ENCODE data around the gene VSIG2. TPM values are rescaled to one million over a fixed set of nuclear protein-coding genes. Genes with fewer than 3 reads are reported as not detected.

The VSIG2 gene
- total RNA-seq (1 to 10 TPM in 1 of 2 donors, under 1 TPM in 1; 0.20 to 1.3 TPM), polyA plus RNA-seq (ENCODE audit: insufficient read length in 2 of 2) (1 to 10 TPM; 1.2 to 2.3 TPM)
- long read RNA-seq, donor 1, result 0 reads
- long read RNA-seq, donor 2, result 0 reads
- long read RNA-seq, donor 3, result 0 reads
- long read RNA-seq, donor 4, transcript VSIG2-201 (7 exons, 1,148 nt), result major isoform, 8 of 17 reads
- long read RNA-seq, donor 4, partial matches to known transcripts, result 7 of 17 reads
- long read RNA-seq, donor 4, other reads (novel, unspliced or antisense), result 0 of 17 reads

DNA sequence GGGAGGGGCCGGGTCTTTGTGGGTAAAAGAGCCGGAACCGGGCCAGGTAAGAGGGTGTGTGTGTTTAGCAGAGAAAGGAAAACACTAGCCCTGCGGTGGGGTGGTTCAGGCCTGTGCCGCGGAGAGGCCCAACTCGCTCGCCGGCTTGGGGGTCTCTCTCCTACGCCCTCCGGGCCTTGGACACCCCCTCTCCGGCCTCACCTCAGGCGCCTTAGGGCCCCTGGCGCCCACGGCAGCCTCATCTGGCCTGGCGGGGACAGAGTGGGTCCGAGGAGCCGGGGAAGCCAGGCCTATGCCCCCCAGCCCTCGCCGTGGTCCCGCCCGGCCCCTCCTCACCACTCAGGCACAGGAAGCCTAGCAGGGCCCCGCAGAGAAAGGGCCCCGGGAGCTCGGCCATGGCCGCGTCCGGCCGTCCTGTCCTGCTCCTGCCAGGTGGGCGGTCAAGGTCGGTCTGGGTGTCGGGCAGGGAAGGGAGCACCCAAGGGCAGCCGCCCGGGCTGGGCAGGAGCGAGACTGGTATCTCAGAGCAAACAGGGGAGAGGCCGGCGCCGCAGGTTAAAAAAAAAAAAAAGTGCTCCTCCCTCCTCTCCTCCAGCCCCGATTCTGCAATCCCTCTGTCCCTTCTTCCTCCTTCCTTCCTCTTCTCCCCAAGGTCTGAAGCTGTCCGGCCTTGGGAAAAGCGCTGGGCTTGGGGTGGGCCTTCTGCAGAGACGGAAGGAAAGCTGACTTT, at the start of gene VSIG2:
Gene VSIG2, minus strand, starts transcription at position 515 of the 730 bp plus-strand sequence. Its CDS starts 118 bp downstream, at position 397.
- H3K9me3 ChIP-seq (ENCODE audit: control insufficient read depth, insufficient read depth, low read length), result no peaks in the 10 kb centered on the region
- DNase-seq (ENCODE audit: low read depth in 4 of 6, low spot score in 6 of 6), result no peak
- peaks cover 3% of the 10 kb centered on the region for H3K36me3 ChIP-seq (ENCODE audit: control insufficient read depth, insufficient read depth, low read length)
- 11% methylated on average over 37 of the region's 42 CpGs for WGBS (ENCODE audit: insufficient coverage)
- peaks cover 14% of the 10 kb centered on the region for H3K4me1 ChIP-seq (ENCODE audit: control insufficient read depth, insufficient read depth, low read length)
- H3K4me3 ChIP-seq (ENCODE audit: low read depth, low read length), result no peak within 1 kb of the TSS
- peaks cover 96% of the 10 kb centered on the region for H3K27me3 ChIP-seq (ENCODE audit: control insufficient read depth, insufficient read depth, low read length)
- no peak within 1 kb of the TSS for H3K27ac ChIP-seq (ENCODE audit: low read depth, low read length)

- Histone ChIP-seq H3K27ac (ENCODE audit: low read depth, low read length) (peak overlapping the region; percentile 96), H3K27me3 (ENCODE audit: control insufficient read depth, insufficient read depth, low read length) (no peaks in the 10 kb centered on the region), H3K4me3 (ENCODE audit: low read depth, low read length) (peak overlapping the region; percentile 71), H3K4me1 (ENCODE audit: control insufficient read depth, insufficient read depth, low read length) (peaks cover 8% of the 10 kb centered on the region), H3K36me3 (ENCODE audit: control insufficient read depth, insufficient read depth, low read length) (peaks cover 3% of the 10 kb centered on the region), H3K9me3 (ENCODE audit: control insufficient read depth, insufficient read depth, low read length) (no peaks in the 10 kb centered on the region)
- DNase-seq (ENCODE audit: low read depth in 4 of 6, low spot score in 6 of 6), result no peak
- WGBS (ENCODE audit: insufficient coverage), result no CpG with 5 or more reads among the region's 8 CpGs
Observed at GRCh38 chr11:124801014-124801413, 49.0 kb upstream of the VSIG2 start.

DNA sequence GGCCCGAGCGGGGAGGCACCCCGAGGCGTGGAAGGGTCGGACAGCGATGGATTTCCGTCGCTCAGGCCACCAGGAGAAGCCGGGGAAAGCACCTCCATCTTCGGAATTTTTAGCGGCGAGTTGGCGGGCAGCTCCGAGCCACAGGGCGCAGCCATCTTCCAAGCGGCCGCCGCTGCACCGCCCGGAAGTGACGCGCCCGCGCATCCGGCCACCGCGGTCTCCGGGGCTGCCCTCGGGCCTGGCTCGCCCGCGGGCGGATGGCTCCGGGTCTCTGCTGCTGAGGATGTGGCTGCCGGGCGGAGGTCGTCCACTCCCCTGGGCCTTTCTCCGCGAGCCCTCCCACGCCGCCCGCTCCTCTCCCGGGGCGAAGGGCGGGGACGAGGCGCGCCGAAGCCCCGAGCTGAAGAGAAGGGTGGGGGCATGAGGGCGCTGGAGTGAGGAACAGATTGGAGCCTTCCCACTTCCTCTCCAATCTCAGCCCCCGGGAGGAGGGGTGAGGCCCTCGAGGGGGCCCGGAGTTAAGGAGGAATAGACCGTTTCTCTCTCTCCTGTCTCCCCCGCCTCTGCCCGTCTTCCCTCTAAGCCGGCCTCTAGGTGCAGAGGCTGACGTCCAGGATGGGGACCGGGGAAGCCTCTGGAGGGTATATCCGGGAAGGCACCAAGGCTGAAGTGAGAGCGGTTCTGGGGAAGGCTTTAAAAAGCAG, 48.3 kb upstream of the VSIG2 start, which contains the start of gene MSANTD2:
Gene MSANTD2, minus strand, starts transcription at position 181 of the 704 bp plus-strand sequence. Its CDS starts 26 bp downstream, at position 155.
- Histone ChIP-seq H3K27me3 (ENCODE audit: control insufficient read depth, insufficient read depth, low read length) (no peaks in the 10 kb centered on the region), H3K36me3 (ENCODE audit: control insufficient read depth, insufficient read depth, low read length) (peaks cover 3% of the 10 kb centered on the region), H3K4me3 (ENCODE audit: low read depth, low read length) (peak within 1 kb of the TSS; percentile 71), H3K27ac (ENCODE audit: low read depth, low read length) (peak within 1 kb of the TSS; percentile 96), H3K4me1 (ENCODE audit: control insufficient read depth, insufficient read depth, low read length) (peaks cover 8% of the 10 kb centered on the region), H3K9me3 (ENCODE audit: control insufficient read depth, insufficient read depth, low read length) (no peaks in the 10 kb centered on the region)
- peak; percentile 74 to 96 (median 81) for DNase-seq (ENCODE audit: low read depth in 4 of 6, low spot score in 6 of 6)
- WGBS (ENCODE audit: insufficient coverage), result under 1% methylated on average over 46 of the region's 62 CpGs

- Histone ChIP-seq H3K27me3 (ENCODE audit: control insufficient read depth, insufficient read depth, low read length) (no peaks in the 10 kb centered on the region), H3K27ac (ENCODE audit: low read depth, low read length) (peak overlapping the region; percentile 96), H3K4me3 (ENCODE audit: low read depth, low read length) (peak overlapping the region; percentile 71), H3K9me3 (ENCODE audit: control insufficient read depth, insufficient read depth, low read length) (no peaks in the 10 kb centered on the region), H3K4me1 (ENCODE audit: control insufficient read depth, insufficient read depth, low read length) (peaks cover 8% of the 10 kb centered on the region), H3K36me3 (ENCODE audit: control insufficient read depth, insufficient read depth, low read length) (peaks cover 3% of the 10 kb centered on the region)
- under 1% methylated on average over 83 of the region's 83 CpGs for WGBS (ENCODE audit: insufficient coverage)
- peak in 3 of 6 donors; percentile 4 to 48 (median 44) for DNase-seq (ENCODE audit: low read depth in 4 of 6, low spot score in 6 of 6)
Observed at GRCh38 chr11:124799348-124800225, 47.5 kb upstream of the VSIG2 start.

DNA sequence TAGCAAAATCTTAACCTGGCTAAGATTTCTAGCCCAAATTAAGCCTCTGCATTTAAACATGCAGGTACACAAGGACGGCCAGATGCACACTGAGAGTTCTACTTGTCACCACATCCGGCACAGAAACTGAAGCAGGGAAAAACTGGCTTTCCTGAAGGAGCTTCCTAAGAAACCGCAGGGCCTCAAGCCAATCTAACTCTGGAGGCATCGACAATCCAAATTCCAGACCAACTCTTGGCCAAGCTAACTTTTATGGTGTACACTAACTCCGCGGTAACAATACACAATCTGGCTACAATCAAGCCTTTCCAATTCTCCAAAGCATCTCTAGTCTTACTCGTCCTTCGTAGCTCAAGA, 46.9 kb upstream of the VSIG2 start:
- Histone ChIP-seq H3K4me1 (ENCODE audit: control insufficient read depth, insufficient read depth, low read length) (peaks cover 8% of the 10 kb centered on the region), H3K4me3 (ENCODE audit: low read depth, low read length) (peak overlapping the region; percentile 71), H3K27me3 (ENCODE audit: control insufficient read depth, insufficient read depth, low read length) (no peaks in the 10 kb centered on the region), H3K36me3 (ENCODE audit: control insufficient read depth, insufficient read depth, low read length) (peaks cover 3% of the 10 kb centered on the region), H3K9me3 (ENCODE audit: control insufficient read depth, insufficient read depth, low read length) (no peaks in the 10 kb centered on the region), H3K27ac (ENCODE audit: low read depth, low read length) (peak overlapping the region; percentile 29)
- DNase-seq (ENCODE audit: low read depth in 4 of 6, low spot score in 6 of 6), result peak in 2 of 6 donors; percentile 7 to 35
- 1% methylated on average over 8 of the region's 8 CpGs for WGBS (ENCODE audit: insufficient coverage)

DNA sequence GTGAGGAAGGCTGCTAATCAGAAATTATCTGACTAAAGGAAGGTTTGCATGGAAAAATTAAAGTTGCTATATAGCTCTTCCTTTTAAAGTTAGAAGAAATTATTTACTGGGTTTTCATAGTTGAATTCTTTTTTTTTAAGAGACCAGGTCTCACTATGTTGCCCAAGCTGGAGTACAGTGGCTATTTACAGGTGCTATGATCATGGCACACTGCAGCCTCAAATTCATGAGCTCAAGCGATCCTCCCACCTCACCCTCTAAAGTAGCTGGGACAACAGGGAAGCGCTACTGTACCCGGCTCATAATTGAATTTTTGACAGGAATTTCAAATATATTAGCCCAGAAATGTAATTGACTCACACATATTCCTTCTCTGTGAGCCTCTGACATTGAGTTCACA, 44.3 kb upstream of the VSIG2 start:
- Histone ChIP-seq H3K9me3 (ENCODE audit: control insufficient read depth, insufficient read depth, low read length) (no peaks in the 10 kb centered on the region), H3K36me3 (ENCODE audit: control insufficient read depth, insufficient read depth, low read length) (no peaks in the 10 kb centered on the region), H3K4me3 (ENCODE audit: low read depth, low read length) (no peak overlapping the region), H3K4me1 (ENCODE audit: control insufficient read depth, insufficient read depth, low read length) (peaks cover 8% of the 10 kb centered on the region), H3K27me3 (ENCODE audit: control insufficient read depth, insufficient read depth, low read length) (no peaks in the 10 kb centered on the region), H3K27ac (ENCODE audit: low read depth, low read length) (no peak overlapping the region)
- 100% methylated on average over 1 of the region's 3 CpGs for WGBS (ENCODE audit: insufficient coverage)
- no peak for DNase-seq (ENCODE audit: low read depth in 4 of 6, low spot score in 6 of 6)

DNA sequence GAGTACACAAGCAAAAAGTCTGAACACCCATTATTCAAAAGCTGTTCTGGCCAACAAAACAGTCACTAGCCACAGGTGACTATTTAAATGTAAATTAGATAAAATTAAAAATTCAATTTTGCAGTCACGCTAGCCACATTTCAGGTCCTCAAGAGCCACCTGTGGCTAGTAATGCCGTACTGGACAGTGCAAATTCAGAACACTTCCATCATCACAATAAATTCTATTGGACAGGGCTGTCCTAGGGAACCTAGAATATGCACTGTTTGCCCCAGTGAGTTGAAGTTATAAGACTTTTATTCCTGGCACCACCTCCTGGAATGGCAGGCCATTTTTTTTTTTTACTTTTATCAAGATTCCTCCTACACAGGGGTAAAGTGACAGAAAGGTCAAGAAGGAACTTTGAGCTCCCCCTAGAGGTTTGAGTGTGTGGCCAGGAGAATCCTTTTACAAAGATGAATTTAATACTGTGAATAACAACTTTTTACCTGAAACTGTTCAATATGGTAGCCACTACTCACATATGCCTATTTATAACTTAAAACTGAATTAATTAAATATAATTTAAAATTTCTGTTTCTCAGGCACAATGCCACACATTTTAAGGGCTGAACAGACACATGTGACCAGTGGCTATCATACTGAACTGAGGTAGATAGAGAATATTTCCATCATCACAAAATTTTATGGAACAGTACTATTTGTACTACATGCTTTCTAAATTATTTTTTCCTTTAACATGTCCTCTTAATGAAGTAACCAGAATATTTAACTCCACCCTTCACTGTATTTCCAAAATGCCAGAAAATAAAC, 41.6 kb upstream of the VSIG2 start:
- Histone ChIP-seq H3K4me1 (ENCODE audit: control insufficient read depth, insufficient read depth, low read length) (peaks cover 4% of the 10 kb centered on the region), H3K9me3 (ENCODE audit: control insufficient read depth, insufficient read depth, low read length) (no peaks in the 10 kb centered on the region), H3K36me3 (ENCODE audit: control insufficient read depth, insufficient read depth, low read length) (no peaks in the 10 kb centered on the region), H3K27ac (ENCODE audit: low read depth, low read length) (no peak overlapping the region), H3K27me3 (ENCODE audit: control insufficient read depth, insufficient read depth, low read length) (no peaks in the 10 kb centered on the region), H3K4me3 (ENCODE audit: low read depth, low read length) (no peak overlapping the region)
- peak in 2 of 6 donors; percentile 43 to 52 for DNase-seq (ENCODE audit: low read depth in 4 of 6, low spot score in 6 of 6)
- WGBS (ENCODE audit: insufficient coverage), result no CpG with 5 or more reads among the region's 2 CpGs

DNA sequence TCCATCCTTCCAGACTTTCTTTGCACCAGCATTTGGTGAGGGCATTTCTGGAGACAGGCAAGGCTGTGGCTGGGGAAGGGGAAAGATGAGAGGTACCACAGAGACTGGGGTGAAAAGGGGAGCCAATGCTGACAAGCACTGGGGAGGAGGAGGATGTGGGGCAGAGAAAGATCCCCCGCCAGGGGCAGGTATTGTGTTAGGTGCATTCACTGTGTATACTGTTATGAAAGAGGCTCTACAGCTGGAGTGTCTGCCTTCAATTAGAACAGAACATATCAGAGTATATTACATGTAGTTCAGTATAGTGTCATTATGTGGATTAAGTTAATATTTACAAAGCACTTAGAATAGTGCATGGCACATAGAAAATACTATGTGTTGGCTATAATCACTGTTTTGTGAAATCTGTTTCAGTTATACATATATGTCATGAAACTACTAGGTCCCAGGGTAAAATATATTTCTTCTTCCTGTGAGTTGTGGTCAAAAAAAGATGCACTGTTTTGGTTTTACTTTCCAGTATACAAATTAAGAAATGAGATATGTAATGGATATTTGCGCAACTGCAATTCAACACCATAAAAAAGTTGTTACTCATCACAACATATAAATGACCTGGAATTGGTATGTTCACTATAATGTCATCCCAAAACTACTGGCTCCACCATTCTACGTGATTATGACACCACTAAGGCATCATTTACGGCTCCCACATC, 39.7 kb upstream of the VSIG2 start:
- peak in 1 of 6 donors; percentile 46 for DNase-seq (ENCODE audit: low read depth in 4 of 6, low spot score in 6 of 6)
- no peaks in the 10 kb centered on the region for H3K27me3 ChIP-seq (ENCODE audit: control insufficient read depth, insufficient read depth, low read length)
- H3K4me3 ChIP-seq (ENCODE audit: low read depth, low read length), result no peak overlapping the region
- H3K9me3 ChIP-seq (ENCODE audit: control insufficient read depth, insufficient read depth, low read length), result no peaks in the 10 kb centered on the region
- H3K27ac ChIP-seq (ENCODE audit: low read depth, low read length), result no peak overlapping the region
- 83% methylated on average over 1 of the region's 4 CpGs for WGBS (ENCODE audit: insufficient coverage)
- no peaks in the 10 kb centered on the region for H3K36me3 ChIP-seq (ENCODE audit: control insufficient read depth, insufficient read depth, low read length)
- no peaks in the 10 kb centered on the region for H3K4me1 ChIP-seq (ENCODE audit: control insufficient read depth, insufficient read depth, low read length)
